HepG2 (cell line): Measurements from ENCODE around the gene NFXL1. TPM values are rescaled to one million over a fixed set of nuclear protein-coding genes. Genes with fewer than 3 reads are reported as not detected.
A peak's percentile ranks its signal among the peaks of the same experiment; 100 is the strongest.

Experiments used
- ATAC-seq: fragments of 200-7000 bp; cut with Tn5 transposase; 3 replicates; pipeline ENCODE4 v1.9.1; 2020; ENCODE audit warnings: mild to moderate bottlenecking, moderate library complexity
- BruUV-seq: library from RNA; stranded (reverse); fragments of 400-500 nt; replicated peaks from 2 replicates; lab custom pipeline; 2021; lab: Mats Ljungman, UMichigan
- CTCF ChIA-PET: fragments of 300-600 bp; formaldehyde crosslinking; extraction: SDS; loops from one replicate; lab custom pipeline; 2021; ENCODE audit warnings: low total read pairs, inconsistent platforms, low intra/inter-chr PET ratio; lab: Yijun Ruan, JAX
- POLR2A ChIA-PET: fragments of 350-600 bp; sonication (Branson Sonifier 250); formaldehyde crosslinking; loops from one replicate; lab custom pipeline; 2020; ENCODE audit warnings: antibody characterized with exemption, inconsistent platforms; lab: Yijun Ruan, JAX
- DNase-seq: peaks from one replicate; pipeline ENCODE4 v3.0.0-alpha.2; 2015; ENCODE audit warnings: low spot score
- FAIRE-seq: peaks from 3 replicates; lab custom pipeline; 2011; peaks lifted over from hg19 to GRCh38; lab: Jason Lieb, UNC
- H2AFZ ChIP-seq: one replicate; pipeline ENCODE4 v1.6.1; 2011; ENCODE audit warnings: low read length, inconsistent platforms
- H3K27ac ChIP-seq: fragments of 300-600 bp; 3 replicates; pipeline ENCODE4 v1.8.0; 2011; ENCODE audit warnings: mixed run types, mild to moderate bottlenecking, mixed read lengths, low read length, inconsistent platforms; ENCODE audit not compliant: insufficient read depth; ENCODE audit errors: extremely low read length
- H3K27me3 ChIP-seq, 2 experiments: fragments of 200-600 bp in 1 of 2; 2 replicates in 1 of 2; 3 replicates in 1 of 2; pipeline versions ENCODE4 v1.6.0 to v1.8.0; 2011; ENCODE audit warnings: low read length in 2 of 2, mild to moderate bottlenecking in 2 of 2, moderate library complexity in 2 of 2, inconsistent platforms in 1 of 2; ENCODE audit not compliant: insufficient read depth in 2 of 2, control insufficient read depth in 1 of 2
- H3K36me3 ChIP-seq, 2 experiments: fragments of 200-600 bp in 1 of 2; replicated peaks in 1 of 2; 2 replicates in 1 of 2; 3 replicates in 1 of 2; pipeline versions ENCODE4 v1.5.1 to v1.8.0; 2011; ENCODE audit warnings: low read length in 2 of 2, inconsistent platforms in 1 of 2; ENCODE audit not compliant: insufficient read depth in 2 of 2, control insufficient read depth in 1 of 2
- H3K4me1 ChIP-seq: 2 replicates; pipeline ENCODE4 v1.5.1; 2012; ENCODE audit warnings: low read length, inconsistent platforms; ENCODE audit not compliant: insufficient read depth
- H3K4me2 ChIP-seq: 2 replicates; pipeline ENCODE4 v1.6.0; 2011; ENCODE audit warnings: low read depth, low read length, inconsistent platforms
- H3K4me3 ChIP-seq, 3 experiments: fragments of 200-600 bp in 1 of 3; sonication (generic), shearing (Covaris generic) in 1 of 3; replicated peaks in 1 of 3; 2 replicates each; pipeline ENCODE4 v1.5.1; 2011 to 2016; ENCODE audit warnings: low read length in 3 of 3, inconsistent platforms in 2 of 3, low read depth in 2 of 3, mild to moderate bottlenecking in 2 of 3, control low read depth in 1 of 3, mixed read lengths in 1 of 3; ENCODE audit not compliant: insufficient read depth in 1 of 3
- H3K79me2 ChIP-seq: one replicate; pipeline ENCODE4 v1.6.1; 2011; ENCODE audit warnings: low read length, inconsistent platforms; ENCODE audit not compliant: insufficient read depth
- H3K9ac ChIP-seq: 2 replicates; pipeline ENCODE4 v1.6.0; 2011; ENCODE audit warnings: mild to moderate bottlenecking, low read depth, low read length, inconsistent platforms; ENCODE audit not compliant: insufficient read depth
- H3K9me3 ChIP-seq: 2 replicates; pipeline ENCODE4 v1.5.1; 2012; ENCODE audit warnings: mild to moderate bottlenecking, low read length
- H4K20me1 ChIP-seq: 2 replicates; pipeline ENCODE4 v1.6.0; 2011; ENCODE audit warnings: inconsistent platforms, mild to moderate bottlenecking, low read length, moderate library complexity; ENCODE audit not compliant: insufficient read depth
- ARNTL ChIP-seq: sonication (generic); formaldehyde crosslinking; IDR thresholded peaks from 2 replicates; pipeline ENCODE4 v1.4.0; 2020; ENCODE audit warnings: mild to moderate bottlenecking, missing genetic modification reagents
- ELF3 ChIP-seq: IDR thresholded peaks from 2 replicates; pipeline ENCODE4 v1.6.1; 2016; ENCODE audit warnings: missing genetic modification reagents, missing compliant biosample characterization
- GZF1 ChIP-seq: sonication (generic); formaldehyde crosslinking; IDR thresholded peaks from 2 replicates; pipeline ENCODE4 v1.5.1; 2020; ENCODE audit warnings: mild to moderate bottlenecking, missing genetic modification reagents
- HNF4A ChIP-seq: sonication (generic); formaldehyde crosslinking; IDR thresholded peaks from 2 replicates; pipeline ENCODE4 v1.4.0; 2020; ENCODE audit warnings: missing genetic modification reagents
- RXRA ChIP-seq: sonication (generic); formaldehyde crosslinking; IDR thresholded peaks from 2 replicates; pipeline ENCODE4 v1.5.1; 2020; ENCODE audit warnings: missing genetic modification reagents
- TCF12 ChIP-seq, 2 experiments: fragments of 450-650 bp in 1 of 2; sonication (generic) in 1 of 2; formaldehyde crosslinking in 1 of 2; IDR thresholded peaks; 2 replicates each; pipeline versions ENCODE4 v1.6.1 to v1.8.0; 2017 to 2022; ENCODE audit warnings: antibody characterized with exemption in 1 of 2, mild to moderate bottlenecking in 1 of 2, missing genetic modification reagents in 1 of 2, moderate library complexity in 1 of 2
- THYN1 ChIP-seq: sonication (generic); formaldehyde crosslinking; IDR thresholded peaks from 2 replicates; pipeline ENCODE4 v1.8.1; 2023; ENCODE audit warnings: low read depth, mild to moderate bottlenecking, moderate library complexity, missing genetic modification reagents, borderline replicate concordance
- TOE1 ChIP-seq: sonication (generic); formaldehyde crosslinking; IDR thresholded peaks from 2 replicates; pipeline ENCODE4 v1.4.0; 2020; ENCODE audit warnings: mild to moderate bottlenecking, missing genetic modification reagents
- ZNF768 ChIP-seq: sonication (generic); formaldehyde crosslinking; IDR thresholded peaks from 2 replicates; pipeline ENCODE4 v1.4.0; 2020; ENCODE audit warnings: missing genetic modification reagents
- WGBS: methylation state at CpG from one replicate; pipeline ENCODE4 v1.1.6; 2017; ENCODE audit warnings: low lambda C conversion rate; 5-methylcytosine and 5-hydroxymethylcytosine counted together
- in situ Hi-C: cut with HindIII; loops from 2 replicates; pipeline ENCODE4 v1.10.0; 2017; ENCODE audit warnings: low pct_unique_long_range_greater_than_20kb; ENCODE audit not compliant: extremely low pct_ligation_motif_present
- intact Hi-C: fragments of 100-400 bp; cut with micrococcal nuclease; formaldehyde crosslinking; loops from one replicate; pipeline ENCODE4 v1.10.0; 2022; ENCODE audit not compliant: unreplicated experiment
- polyA plus RNA-seq, 8 experiments: library from polyadenylated mRNA; depleted of rRNA in 3 of 8; stranded (reverse) in 7 of 8; unstranded in 1 of 8; fragments of >200 nt; fragmentation: Illumina TruSeq in 4 of 8; extraction: Trizol in 4 of 8; gene quantifications; 2 replicates each; pipeline versions ENCODE4 v1.2.1 to v1.2.3, GENCODE V29; 2011 to 2016; ENCODE audit warnings: low read depth in 4 of 8, missing spikeins in 1 of 8, mixed read lengths in 1 of 8; ENCODE audit not compliant: insufficient read depth in 1 of 8
- total RNA-seq, 5 experiments: library from RNA; depleted of rRNA; stranded (reverse); fragments of >200 nt; fragmentation: Illumina TruSeq; extraction: Trizol; gene quantifications; 2 replicates each; pipeline ENCODE4 v1.2.3, GENCODE V29; 2016; ENCODE audit warnings: low read depth in 1 of 5
- TF ChIP-seq, protein P1 (sequence below): IDR thresholded peaks from 2 replicates; pipeline ENCODE4 v1.6.1; 2016; ENCODE audit warnings: missing biosample characterization, missing genetic modification reagents, low read depth
- TF ChIP-seq, protein P2 (sequence below): sonication (generic); formaldehyde crosslinking; IDR thresholded peaks from 2 replicates; pipeline ENCODE4 v1.5.0; 2020; ENCODE audit warnings: mild to moderate bottlenecking, missing genetic modification reagents
- TF ChIP-seq, protein P3 (sequence below): fragments of 450-650 bp; IDR thresholded peaks from 2 replicates; pipeline ENCODE4 v1.6.1; 2017; ENCODE audit warnings: mild to moderate bottlenecking

The NFXL1 gene
- total and polyA plus RNA-seq, 2 of the 13 experiments (the other 11 are each of a cell fraction or from before 2014, with no cell fraction given) = 12.0 to 18.6 TPM

DNA sequence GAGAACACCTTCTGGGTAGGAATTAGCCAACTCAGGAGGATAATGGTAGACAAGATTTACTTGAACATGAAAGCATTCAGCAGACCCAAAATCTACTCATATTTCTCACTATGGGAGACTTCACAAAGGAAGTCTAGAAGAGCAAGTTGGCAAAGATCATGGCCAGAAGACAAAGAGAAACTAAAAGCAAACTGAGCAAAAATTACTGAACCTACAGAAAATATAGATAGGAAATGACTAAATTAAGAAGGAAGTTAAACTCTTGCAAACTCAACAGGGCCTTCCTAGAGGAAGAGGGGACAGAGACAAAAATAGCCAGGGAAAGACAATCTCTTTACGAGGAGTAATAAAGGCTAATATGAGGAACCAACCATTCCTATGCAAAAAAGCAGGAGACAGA is 95.2 kb downstream of the NFXL1 start:
- Histone ChIP-seq H3K79me2 (no peaks in the 10 kb centered on the region), H3K4me3 (no peak overlapping the region), H3K36me3 (no peaks in the 10 kb centered on the region), H3K4me1 (peaks cover 19% of the 10 kb centered on the region), H2AFZ (no peak overlapping the region), H3K9ac (no peak overlapping the region), H3K9me3 (no peaks in the 10 kb centered on the region), H3K27ac (no peak overlapping the region), H3K4me2 (no peak overlapping the region), H4K20me1 (no peaks in the 10 kb centered on the region), H3K27me3 (no peaks in the 10 kb centered on the region)
- BruUV-seq = no TSS peak
- intact Hi-C loops = no loop called here
- DNase-seq (no peak), ATAC-seq (no peak), FAIRE-seq (no peak)
- TF ChIP-seq ZNF768 (CRISPR knock-in tag) = no peak
- TF ChIP-seq, protein P1, sequence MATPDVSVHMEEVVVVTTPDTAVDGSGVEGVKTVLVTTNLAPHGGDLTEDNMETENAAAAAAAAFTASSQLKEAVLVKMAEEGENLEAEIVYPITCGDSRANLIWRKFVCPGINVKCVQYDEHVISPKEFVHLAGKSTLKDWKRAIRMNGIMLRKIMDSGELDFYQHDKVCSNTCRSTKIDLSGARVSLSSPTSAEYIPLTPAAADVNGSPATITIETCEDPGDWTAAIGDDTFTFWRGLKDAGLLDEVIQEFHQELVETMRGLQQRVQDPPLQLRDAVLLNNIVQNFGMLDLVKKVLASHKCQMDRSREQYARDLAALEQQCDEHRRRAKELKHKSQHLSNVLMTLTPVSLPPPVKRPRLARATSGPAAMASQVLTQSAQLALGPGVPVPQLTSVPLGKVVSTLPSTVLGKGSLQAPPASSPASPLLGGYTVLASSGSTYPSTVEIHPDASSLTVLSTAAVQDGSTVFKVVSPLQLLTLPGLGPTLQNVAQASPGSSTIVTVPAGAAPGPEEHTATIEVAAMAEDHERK (CRISPR knock-in tag) = no peak
- no peak for TF ChIP-seq GZF1 (CRISPR knock-in tag)
- no peak for TF ChIP-seq THYN1 (CRISPR knock-in tag)
- no peak for TF ChIP-seq TCF12 (IDR thresholded peaks at IDR 0.05)
- TF ChIP-seq TCF12 (CRISPR knock-in tag; IDR thresholded peaks at IDR 0.05) = no peak
- TF ChIP-seq ARNTL (CRISPR knock-in tag) = no peak
- TF ChIP-seq RXRA (CRISPR knock-in tag) = no peak
- WGBS = 72% methylated on average over 1 of the region's 1 CpG
- in situ Hi-C loops = no loop called here
- ChIA-PET CTCF (no interaction called here), POLR2A (no interaction called here)

DNA sequence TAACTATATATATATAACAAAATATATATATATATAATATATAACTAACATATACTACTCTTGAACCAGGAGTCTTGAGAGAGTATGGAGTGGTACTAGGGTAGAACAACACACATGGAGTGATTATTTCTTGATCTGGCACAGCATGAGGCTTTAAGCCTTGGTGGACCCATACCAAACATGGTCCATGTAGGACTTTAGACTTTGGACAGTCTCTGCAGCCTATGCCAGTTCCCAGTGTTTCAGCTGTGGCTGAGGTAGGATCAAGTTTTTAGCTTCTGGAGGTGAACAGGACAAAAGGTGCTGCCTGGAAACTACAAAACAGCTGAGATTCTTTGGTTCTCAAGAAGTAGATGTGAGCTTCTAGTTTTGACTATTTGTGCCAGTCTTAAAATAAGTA is 97.1 kb downstream of the NFXL1 start:
- no TSS peak for BruUV-seq
- in situ Hi-C loops = no loop called here
- ATAC-seq = peak; percentile 63
- peak; percentile 67 for TF ChIP-seq HNF4A (CRISPR knock-in tag)
- TF ChIP-seq ELF3 = no peak
- TF ChIP-seq, protein P2, sequence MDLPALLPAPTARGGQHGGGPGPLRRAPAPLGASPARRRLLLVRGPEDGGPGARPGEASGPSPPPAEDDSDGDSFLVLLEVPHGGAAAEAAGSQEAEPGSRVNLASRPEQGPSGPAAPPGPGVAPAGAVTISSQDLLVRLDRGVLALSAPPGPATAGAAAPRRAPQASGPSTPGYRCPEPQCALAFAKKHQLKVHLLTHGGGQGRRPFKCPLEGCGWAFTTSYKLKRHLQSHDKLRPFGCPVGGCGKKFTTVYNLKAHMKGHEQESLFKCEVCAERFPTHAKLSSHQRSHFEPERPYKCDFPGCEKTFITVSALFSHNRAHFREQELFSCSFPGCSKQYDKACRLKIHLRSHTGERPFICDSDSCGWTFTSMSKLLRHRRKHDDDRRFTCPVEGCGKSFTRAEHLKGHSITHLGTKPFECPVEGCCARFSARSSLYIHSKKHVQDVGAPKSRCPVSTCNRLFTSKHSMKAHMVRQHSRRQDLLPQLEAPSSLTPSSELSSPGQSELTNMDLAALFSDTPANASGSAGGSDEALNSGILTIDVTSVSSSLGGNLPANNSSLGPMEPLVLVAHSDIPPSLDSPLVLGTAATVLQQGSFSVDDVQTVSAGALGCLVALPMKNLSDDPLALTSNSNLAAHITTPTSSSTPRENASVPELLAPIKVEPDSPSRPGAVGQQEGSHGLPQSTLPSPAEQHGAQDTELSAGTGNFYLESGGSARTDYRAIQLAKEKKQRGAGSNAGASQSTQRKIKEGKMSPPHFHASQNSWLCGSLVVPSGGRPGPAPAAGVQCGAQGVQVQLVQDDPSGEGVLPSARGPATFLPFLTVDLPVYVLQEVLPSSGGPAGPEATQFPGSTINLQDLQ (CRISPR knock-in tag) = no peak
- no peak for TF ChIP-seq TOE1 (CRISPR knock-in tag)
- TF ChIP-seq, protein P3, sequence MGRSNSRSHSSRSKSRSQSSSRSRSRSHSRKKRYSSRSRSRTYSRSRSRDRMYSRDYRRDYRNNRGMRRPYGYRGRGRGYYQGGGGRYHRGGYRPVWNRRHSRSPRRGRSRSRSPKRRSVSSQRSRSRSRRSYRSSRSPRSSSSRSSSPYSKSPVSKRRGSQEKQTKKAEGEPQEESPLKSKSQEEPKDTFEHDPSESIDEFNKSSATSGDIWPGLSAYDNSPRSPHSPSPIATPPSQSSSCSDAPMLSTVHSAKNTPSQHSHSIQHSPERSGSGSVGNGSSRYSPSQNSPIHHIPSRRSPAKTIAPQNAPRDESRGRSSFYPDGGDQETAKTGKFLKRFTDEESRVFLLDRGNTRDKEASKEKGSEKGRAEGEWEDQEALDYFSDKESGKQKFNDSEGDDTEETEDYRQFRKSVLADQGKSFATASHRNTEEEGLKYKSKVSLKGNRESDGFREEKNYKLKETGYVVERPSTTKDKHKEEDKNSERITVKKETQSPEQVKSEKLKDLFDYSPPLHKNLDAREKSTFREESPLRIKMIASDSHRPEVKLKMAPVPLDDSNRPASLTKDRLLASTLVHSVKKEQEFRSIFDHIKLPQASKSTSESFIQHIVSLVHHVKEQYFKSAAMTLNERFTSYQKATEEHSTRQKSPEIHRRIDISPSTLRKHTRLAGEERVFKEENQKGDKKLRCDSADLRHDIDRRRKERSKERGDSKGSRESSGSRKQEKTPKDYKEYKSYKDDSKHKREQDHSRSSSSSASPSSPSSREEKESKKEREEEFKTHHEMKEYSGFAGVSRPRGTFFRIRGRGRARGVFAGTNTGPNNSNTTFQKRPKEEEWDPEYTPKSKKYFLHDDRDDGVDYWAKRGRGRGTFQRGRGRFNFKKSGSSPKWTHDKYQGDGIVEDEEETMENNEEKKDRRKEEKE = no peak

More for the DNA sequence above, 97.1 kb downstream of the NFXL1 start:
- no peaks in the 10 kb centered on the region for H3K9me3 ChIP-seq
- no peak overlapping the region for H2AFZ ChIP-seq
- H3K27ac ChIP-seq = no peak overlapping the region
- no peaks in the 10 kb centered on the region for H3K27me3 ChIP-seq
- H3K36me3 ChIP-seq = no peaks in the 10 kb centered on the region
- peaks cover 19% of the 10 kb centered on the region for H3K4me1 ChIP-seq
- no peaks in the 10 kb centered on the region for H4K20me1 ChIP-seq
- no peak overlapping the region for H3K9ac ChIP-seq
- DNase-seq (peak; percentile 4), FAIRE-seq (no peak)
- H3K4me3 ChIP-seq = no peak overlapping the region
- no peaks in the 10 kb centered on the region for H3K79me2 ChIP-seq
- intact Hi-C loops = no loop called here
- POLR2A ChIA-PET = no interaction called here
- CTCF ChIA-PET = no interaction called here
- peak overlapping the region; percentile 30; the same call in 1 of the 2 replicates for H3K4me2 ChIP-seq
